HG03175 (cell line): ENCODE measurements around the gene LRP1B.
"Not testable (repeated sequence)": the region's sequence is repeated elsewhere in the genome, so short reads cannot be mapped to it uniquely, and the experiment has no call there.

Experiments used
- ATAC-seq: cut with Tn5 transposase; IDR thresholded peaks from one replicate; pipeline ENCODE4 v1.9.1; 2021; ENCODE audit warnings: mild to moderate bottlenecking, moderate library complexity; ENCODE audit not compliant: unreplicated experiment

Gene LRP1B

GRCh38 chr2:140986456-140986855 lies 1144.4 kb downstream of the LRP1B start:
- no peak for ATAC-seq

GRCh38 chr2:140975237-140975636 lies 1155.6 kb downstream of the LRP1B start:
- ATAC-seq: no peak

- ATAC-seq: no peak
Measured at GRCh38 chr2:140972724-140973123, 1158.1 kb downstream of the LRP1B start.

GRCh38 chr2:140964324-140964723 lies 1166.5 kb downstream of the LRP1B start:
- not testable (repeated sequence) for ATAC-seq

GRCh38 chr2:140949932-140950331 lies 1180.9 kb downstream of the LRP1B start:
- no peak for ATAC-seq

- no peak for ATAC-seq
Measured at GRCh38 chr2:140947236-140947635, 1183.6 kb downstream of the LRP1B start.

- no peak for ATAC-seq
Measured at GRCh38 chr2:140943867-140944266, 1186.9 kb downstream of the LRP1B start.

GRCh38 chr2:140942284-140942683 lies 1188.5 kb downstream of the LRP1B start:
- no peak for ATAC-seq

- no peak for ATAC-seq
Measured at GRCh38 chr2:140929849-140930248, 1201.0 kb downstream of the LRP1B start.

GRCh38 chr2:140918426-140918825 lies 1212.4 kb downstream of the LRP1B start:
- ATAC-seq: no peak

GRCh38 chr2:140916410-140916809 lies 1214.4 kb downstream of the LRP1B start:
- no peak for ATAC-seq

- ATAC-seq: no peak
Measured at GRCh38 chr2:140910683-140911082, 1220.1 kb downstream of the LRP1B start.

GRCh38 chr2:140905083-140905781 lies 1225.6 kb downstream of the LRP1B start:
- ATAC-seq: no peak

- ATAC-seq: no peak
Measured at GRCh38 chr2:140895378-140895777, 1235.4 kb downstream of the LRP1B start.

- ATAC-seq: no peak
Measured at GRCh38 chr2:140893685-140894084, 1237.1 kb downstream of the LRP1B start.

- ATAC-seq: no peak
Measured at GRCh38 chr2:140892911-140893637, 1237.7 kb downstream of the LRP1B start.

- ATAC-seq: no peak
Measured at GRCh38 chr2:140892436-140892835, 1238.4 kb downstream of the LRP1B start.

- peak; percentile 64 for ATAC-seq
Measured at GRCh38 chr2:140891614-140892212, 1239.1 kb downstream of the LRP1B start.

- no peak for ATAC-seq
Measured at GRCh38 chr2:140882671-140883620, 1247.9 kb downstream of the LRP1B start.

- no peak for ATAC-seq
Measured at GRCh38 chr2:140880573-140880972, 1250.2 kb downstream of the LRP1B start.

- ATAC-seq: no peak
Measured at GRCh38 chr2:140876015-140876414, 1254.8 kb downstream of the LRP1B start.
